DOHH2 (cell line): ENCODE measurements around the gene ARHGAP6.

Experiments
- EZH2phosphoT487 ChIP-seq: fragments of 200-600 bp; sonication (generic); IDR thresholded peaks from 2 replicates; pipeline ENCODE4 v1.6.1; 2017; ENCODE audit warnings: borderline replicate concordance, mild to moderate bottlenecking, antibody characterized with exemption, low read length, moderate library complexity, mixed read lengths
- TF ChIP-seq, protein P1 (sequence below): fragments of 200-600 bp; sonication (generic); IDR thresholded peaks from one replicate; pipeline ENCODE4 v1.5.1; 2014; ENCODE audit warnings: antibody characterized with exemption, mild to moderate bottlenecking, low read depth, low read length; ENCODE audit not compliant: poor library complexity, severe bottlenecking

DNA sequence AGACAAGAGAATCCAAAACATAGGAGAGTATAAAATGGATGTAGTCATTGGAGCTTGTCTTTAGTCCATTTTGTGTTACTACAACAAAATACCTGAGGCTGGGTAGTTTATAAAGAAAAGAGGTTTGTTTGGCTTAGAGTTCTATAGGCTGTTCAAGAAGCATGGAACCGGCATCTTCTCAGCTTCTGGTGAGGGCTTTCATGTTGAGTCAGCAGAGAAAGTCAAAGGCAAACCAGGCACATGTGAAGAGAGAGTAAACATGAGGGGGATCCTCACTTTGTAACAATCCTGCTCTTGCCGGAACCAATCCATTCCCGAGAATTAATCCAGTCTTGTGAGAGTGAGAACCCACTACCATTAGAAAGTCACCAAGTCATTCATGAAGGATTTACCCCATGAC, 562.7 kb downstream of the ARHGAP6 start:
- TF ChIP-seq, protein P1, sequence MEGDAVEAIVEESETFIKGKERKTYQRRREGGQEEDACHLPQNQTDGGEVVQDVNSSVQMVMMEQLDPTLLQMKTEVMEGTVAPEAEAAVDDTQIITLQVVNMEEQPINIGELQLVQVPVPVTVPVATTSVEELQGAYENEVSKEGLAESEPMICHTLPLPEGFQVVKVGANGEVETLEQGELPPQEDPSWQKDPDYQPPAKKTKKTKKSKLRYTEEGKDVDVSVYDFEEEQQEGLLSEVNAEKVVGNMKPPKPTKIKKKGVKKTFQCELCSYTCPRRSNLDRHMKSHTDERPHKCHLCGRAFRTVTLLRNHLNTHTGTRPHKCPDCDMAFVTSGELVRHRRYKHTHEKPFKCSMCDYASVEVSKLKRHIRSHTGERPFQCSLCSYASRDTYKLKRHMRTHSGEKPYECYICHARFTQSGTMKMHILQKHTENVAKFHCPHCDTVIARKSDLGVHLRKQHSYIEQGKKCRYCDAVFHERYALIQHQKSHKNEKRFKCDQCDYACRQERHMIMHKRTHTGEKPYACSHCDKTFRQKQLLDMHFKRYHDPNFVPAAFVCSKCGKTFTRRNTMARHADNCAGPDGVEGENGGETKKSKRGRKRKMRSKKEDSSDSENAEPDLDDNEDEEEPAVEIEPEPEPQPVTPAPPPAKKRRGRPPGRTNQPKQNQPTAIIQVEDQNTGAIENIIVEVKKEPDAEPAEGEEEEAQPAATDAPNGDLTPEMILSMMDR: no peak
- TF ChIP-seq EZH2phosphoT487: no peak
